Activated CD4-positive, alpha-beta T cell treated with anti-CD3 and anti-CD28 coated beads for 1 hour (primary cell): ENCODE measurements around the gene UGT1A5.

Source experiments
- DNase-seq: peaks from one replicate; pipeline ENCODE4 v3.0.0-alpha.2; 2020

The UGT1A5 gene

GRCh38 chr2:233712611-233713261 lies at the start of gene UGT1A5:
Gene UGT1A5, plus strand, starts transcription at chr2:233712907. Its CDS starts 85 bp downstream, at chr2:233712992.
- DNase-seq, result no peak

- no peak for DNase-seq
Observed at GRCh38 chr2:233663911-233664310, 48.8 kb upstream of the UGT1A5 start.

- no peak for DNase-seq
Observed at GRCh38 chr2:233668605-233669260, 44.0 kb upstream of the UGT1A5 start.

- no peak for DNase-seq
Observed at GRCh38 chr2:233671290-233672161, 41.2 kb upstream of the UGT1A5 start, which contains the start of gene UGT1A9. Gene UGT1A9, plus strand, starts transcription at chr2:233671898. Its CDS starts 37 bp downstream, at chr2:233671935.

GRCh38 chr2:233672886-233673285 lies 39.8 kb upstream of the UGT1A5 start:
- DNase-seq, result no peak

GRCh38 chr2:233673896-233674295 lies 38.8 kb upstream of the UGT1A5 start:
- no peak for DNase-seq

- no peak for DNase-seq
Observed at GRCh38 chr2:233674314-233674713, 38.4 kb upstream of the UGT1A5 start.

GRCh38 chr2:233674995-233675394 lies 37.7 kb upstream of the UGT1A5 start:
- no peak for DNase-seq

- DNase-seq, result no peak
Observed at GRCh38 chr2:233676046-233676445, 36.7 kb upstream of the UGT1A5 start.

- no peak for DNase-seq
Observed at GRCh38 chr2:233679196-233679595, 33.5 kb upstream of the UGT1A5 start.

- no peak for DNase-seq
Observed at GRCh38 chr2:233680361-233681045, 32.2 kb upstream of the UGT1A5 start.

GRCh38 chr2:233681521-233682099 lies 31.1 kb upstream of the UGT1A5 start, which contains the start of gene UGT1A7:
Gene UGT1A7, plus strand, starts transcription at chr2:233681901. Its CDS starts 37 bp downstream, at chr2:233681938.
- DNase-seq, result no peak

- no peak for DNase-seq
Observed at GRCh38 chr2:233684640-233685039, 28.1 kb upstream of the UGT1A5 start.

GRCh38 chr2:233686928-233687327 lies 25.8 kb upstream of the UGT1A5 start:
- no peak for DNase-seq

GRCh38 chr2:233688341-233688740 lies 24.4 kb upstream of the UGT1A5 start:
- DNase-seq, result no peak

- no peak for DNase-seq
Observed at GRCh38 chr2:233689031-233689430, 23.7 kb upstream of the UGT1A5 start.

- DNase-seq, result no peak
Observed at GRCh38 chr2:233689501-233689900, 23.2 kb upstream of the UGT1A5 start.

GRCh38 chr2:233690444-233690843 lies 22.3 kb upstream of the UGT1A5 start:
- DNase-seq, result no peak

GRCh38 chr2:233691443-233692433 lies 21.0 kb upstream of the UGT1A5 start:
- DNase-seq, result no peak

GRCh38 chr2:233692648-233693047 lies 20.1 kb upstream of the UGT1A5 start, which contains the start of gene UGT1A6:
Gene UGT1A6, plus strand, starts transcription at chr2:233692890. Its CDS starts 115 bp downstream, at chr2:233693005.
- DNase-seq, result no peak

- DNase-seq, result no peak
Observed at GRCh38 chr2:233693963-233694362, 18.7 kb upstream of the UGT1A5 start.
